Measurements from ENCODE around the gene RIPOR3.
A peak's percentile ranks its signal among the peaks of the same experiment; 100 is the strongest.

Gene RIPOR3

GRCh38 chr20:50666709-50667298 lies 24.5 kb downstream of the RIPOR3 start:
- no peak overlapping the region for H2BK12ac ChIP-seq (ENCODE audit: low read length in 2 of 2)
- no peak overlapping the region for H3K4me3 ChIP-seq (ENCODE audit: insufficient read depth in 1 of 2, low read depth in 1 of 2, low read length in 2 of 2)
- H2AFZ ChIP-seq (ENCODE audit: low read depth, low read length): no peak overlapping the region
- WGBS: 94% methylated on average over 7 of the region's 9 CpGs
- H3K4me2 ChIP-seq (ENCODE audit: low read length, poor library complexity, severe bottlenecking): no peak overlapping the region
- H3K36me3 ChIP-seq (ENCODE audit: control insufficient read depth in 1 of 2, insufficient read depth in 2 of 2, low read depth in 1 of 2, low read length in 2 of 2): peaks cover 0 to 3% of the 10 kb centered on the region in 2 experiments
- no peak overlapping the region for H3K18ac ChIP-seq (ENCODE audit: low read depth in 1 of 2, low read length in 2 of 2)
- H3K79me1 ChIP-seq (replicated peaks; ENCODE audit: low read length, poor library complexity, severe bottlenecking): peaks cover 19% of the 10 kb centered on the region
- no peak overlapping the region for H4K91ac ChIP-seq (ENCODE audit: low read length)
- no peaks in the 10 kb centered on the region for H3K27me3 ChIP-seq (ENCODE audit: control insufficient read depth in 1 of 2, insufficient read depth in 1 of 2, low read length in 2 of 2)
- no peak overlapping the region for H2BK5ac ChIP-seq (ENCODE audit: low read depth, low read length, poor library complexity, severe bottlenecking)
- no peak for DNase-seq
- H3K14ac ChIP-seq (ENCODE audit: low read length in 2 of 2): no peak overlapping the region
- no peak overlapping the region for H4K8ac ChIP-seq (ENCODE audit: low read length)
- no peak overlapping the region for H3K27ac ChIP-seq (ENCODE audit: low read length, poor library complexity, severe bottlenecking)
- no peak overlapping the region for H3K9ac ChIP-seq (ENCODE audit: low read length)
- H3K23ac ChIP-seq (ENCODE audit: low read length in 2 of 2): no peak overlapping the region
- no peaks in the 10 kb centered on the region for H3K9me3 ChIP-seq (ENCODE audit: control insufficient read depth, low read length)
- no peak overlapping the region for H2BK120ac ChIP-seq (ENCODE audit: low read depth, low read length)
- no peak overlapping the region for H2AK5ac ChIP-seq (ENCODE audit: low read length, severe bottlenecking)
- H3K4me1 ChIP-seq (ENCODE audit: control insufficient read depth, insufficient read depth, low read depth, low read length): peaks cover 22% of the 10 kb centered on the region
- no peak overlapping the region for H2BK15ac ChIP-seq (ENCODE audit: low read depth, poor library complexity, severe bottlenecking)
- H3K4ac ChIP-seq (ENCODE audit: low read depth in 1 of 2, low read length in 2 of 2): no peak overlapping the region

GRCh38 chr20:50664254-50664653 lies 27.1 kb downstream of the RIPOR3 start:
- 70% methylated on average over 11 of the region's 11 CpGs for WGBS
- Histone ChIP-seq H2BK12ac (ENCODE audit: low read length in 2 of 2) (peak overlapping the region; percentile 1 to 49), H3K79me1 (replicated peaks; ENCODE audit: low read length, poor library complexity, severe bottlenecking) (peaks cover 21% of the 10 kb centered on the region), H4K91ac (ENCODE audit: low read length) (peak overlapping the region; percentile 64), H4K8ac (ENCODE audit: low read length) (peak overlapping the region; percentile 78), H3K36me3 (ENCODE audit: control insufficient read depth in 1 of 2, insufficient read depth in 2 of 2, low read depth in 1 of 2, low read length in 2 of 2) (peaks cover 3% of the 10 kb centered on the region in 2 experiments), H3K23ac (ENCODE audit: low read length in 2 of 2) (no peak overlapping the region), H2AK5ac (ENCODE audit: low read length, severe bottlenecking) (peak overlapping the region; percentile 44), H3K27ac (ENCODE audit: low read length, poor library complexity, severe bottlenecking) (no peak overlapping the region), H2BK120ac (ENCODE audit: low read depth, low read length) (no peak overlapping the region), H3K4me2 (ENCODE audit: low read length, poor library complexity, severe bottlenecking) (no peak overlapping the region), H3K18ac (ENCODE audit: low read depth in 1 of 2, low read length in 2 of 2) (peak overlapping the region; percentile 15 to 44), H3K9me3 (ENCODE audit: control insufficient read depth, low read length) (no peaks in the 10 kb centered on the region), H2AFZ (ENCODE audit: low read depth, low read length) (no peak overlapping the region), H3K14ac (ENCODE audit: low read length in 2 of 2) (no peak overlapping the region), H3K4ac (ENCODE audit: low read depth in 1 of 2, low read length in 2 of 2) (peak overlapping the region in 1 of 2 experiments; percentile 35), H2BK15ac (ENCODE audit: low read depth, poor library complexity, severe bottlenecking) (no peak overlapping the region), H3K27me3 (ENCODE audit: control insufficient read depth in 1 of 2, insufficient read depth in 1 of 2, low read length in 2 of 2) (no peaks in the 10 kb centered on the region), H3K4me3 (ENCODE audit: insufficient read depth in 1 of 2, low read depth in 1 of 2, low read length in 2 of 2) (no peak overlapping the region), H3K4me1 (ENCODE audit: control insufficient read depth, insufficient read depth, low read depth, low read length) (peaks cover 21% of the 10 kb centered on the region), H2BK5ac (ENCODE audit: low read depth, low read length, poor library complexity, severe bottlenecking) (no peak overlapping the region), H3K9ac (ENCODE audit: low read length) (no peak overlapping the region)
- DNase-seq: peak; percentile 71

GRCh38 chr20:50663095-50663821 lies 28.1 kb downstream of the RIPOR3 start:
- Histone ChIP-seq H2BK5ac (ENCODE audit: low read depth, low read length, poor library complexity, severe bottlenecking) (no peak overlapping the region), H2BK12ac (ENCODE audit: low read length in 2 of 2) (peak overlapping the region; percentile 85 to 87), H2BK15ac (ENCODE audit: low read depth, poor library complexity, severe bottlenecking) (peak overlapping the region; percentile 97), H2AK5ac (ENCODE audit: low read length, severe bottlenecking) (peak overlapping the region; percentile 74), H3K9me3 (ENCODE audit: control insufficient read depth, low read length) (no peaks in the 10 kb centered on the region), H3K23ac (ENCODE audit: low read length in 2 of 2) (no peak overlapping the region), H3K79me1 (replicated peaks; ENCODE audit: low read length, poor library complexity, severe bottlenecking) (peaks cover 20% of the 10 kb centered on the region), H3K9ac (ENCODE audit: low read length) (no peak overlapping the region), H4K91ac (ENCODE audit: low read length) (peak overlapping the region; percentile 87), H3K27me3 (ENCODE audit: control insufficient read depth in 1 of 2, insufficient read depth in 1 of 2, low read length in 2 of 2) (no peaks in the 10 kb centered on the region), H3K4me2 (ENCODE audit: low read length, poor library complexity, severe bottlenecking) (no peak overlapping the region), H3K14ac (ENCODE audit: low read length in 2 of 2) (peak overlapping the region in 1 of 2 experiments; percentile 68), H3K4me1 (ENCODE audit: control insufficient read depth, insufficient read depth, low read depth, low read length) (peaks cover 17% of the 10 kb centered on the region), H2BK120ac (ENCODE audit: low read depth, low read length) (no peak overlapping the region), H3K4ac (ENCODE audit: low read depth in 1 of 2, low read length in 2 of 2) (no peak overlapping the region), H3K18ac (ENCODE audit: low read depth in 1 of 2, low read length in 2 of 2) (peak overlapping the region; percentile 49 to 75), H3K4me3 (ENCODE audit: insufficient read depth in 1 of 2, low read depth in 1 of 2, low read length in 2 of 2) (peak overlapping the region in 1 of 2 experiments; percentile 26), H3K27ac (ENCODE audit: low read length, poor library complexity, severe bottlenecking) (no peak overlapping the region), H2AFZ (ENCODE audit: low read depth, low read length) (no peak overlapping the region), H4K8ac (ENCODE audit: low read length) (no peak overlapping the region), H3K36me3 (ENCODE audit: control insufficient read depth in 1 of 2, insufficient read depth in 2 of 2, low read depth in 1 of 2, low read length in 2 of 2) (peaks cover 3 to 4% of the 10 kb centered on the region in 2 experiments)
- no peak for DNase-seq
- whole genome bisulfite sequencing: 90% methylated on average over 9 of the region's 10 CpGs

GRCh38 chr20:50659975-50660670 lies 31.2 kb downstream of the RIPOR3 start:
- Histone ChIP-seq H3K18ac (ENCODE audit: low read depth in 1 of 2, low read length in 2 of 2) (peak overlapping the region in 1 of 2 experiments; percentile 44), H2BK12ac (ENCODE audit: low read length in 2 of 2) (peak overlapping the region; percentile 59 to 83), H2BK5ac (ENCODE audit: low read depth, low read length, poor library complexity, severe bottlenecking) (no peak overlapping the region), H3K4me3 (ENCODE audit: insufficient read depth in 1 of 2, low read depth in 1 of 2, low read length in 2 of 2) (no peak overlapping the region), H3K27ac (ENCODE audit: low read length, poor library complexity, severe bottlenecking) (no peak overlapping the region), H3K4me2 (ENCODE audit: low read length, poor library complexity, severe bottlenecking) (no peak overlapping the region), H2BK15ac (ENCODE audit: low read depth, poor library complexity, severe bottlenecking) (peak overlapping the region; percentile 95), H3K23ac (ENCODE audit: low read length in 2 of 2) (no peak overlapping the region), H2AFZ (ENCODE audit: low read depth, low read length) (no peak overlapping the region), H3K9me3 (ENCODE audit: control insufficient read depth, low read length) (no peaks in the 10 kb centered on the region), H3K4me1 (ENCODE audit: control insufficient read depth, insufficient read depth, low read depth, low read length) (peaks cover 17% of the 10 kb centered on the region), H4K8ac (ENCODE audit: low read length) (peak overlapping the region; percentile 27), H2AK5ac (ENCODE audit: low read length, severe bottlenecking) (peak overlapping the region; percentile 61), H3K79me1 (replicated peaks; ENCODE audit: low read length, poor library complexity, severe bottlenecking) (peaks cover 22% of the 10 kb centered on the region), H3K9ac (ENCODE audit: low read length) (no peak overlapping the region), H3K4ac (ENCODE audit: low read depth in 1 of 2, low read length in 2 of 2) (no peak overlapping the region), H3K14ac (ENCODE audit: low read length in 2 of 2) (no peak overlapping the region), H4K91ac (ENCODE audit: low read length) (peak overlapping the region; percentile 85), H3K36me3 (ENCODE audit: control insufficient read depth in 1 of 2, insufficient read depth in 2 of 2, low read depth in 1 of 2, low read length in 2 of 2) (peaks cover 3 to 8% of the 10 kb centered on the region in 2 experiments), H3K27me3 (ENCODE audit: control insufficient read depth in 1 of 2, insufficient read depth in 1 of 2, low read length in 2 of 2) (no peaks in the 10 kb centered on the region), H2BK120ac (ENCODE audit: low read depth, low read length) (no peak overlapping the region)
- DNase-seq: no peak
- 93% methylated on average over 6 of the region's 6 CpGs for WGBS

Data from mesenchymal stem cell (in vitro differentiated cells and primary cell).